GM23338 (cell line): Measurements from ENCODE around the gene FTCD. TPM values are rescaled to one million over a fixed set of nuclear protein-coding genes. Genes with fewer than 3 reads are reported as not detected.

Source experiments
- ATAC-seq: fragments of 200-7000 bp; cut with Tn5 transposase; 3 replicates; pipeline ENCODE4 v1.9.1; 2020
- DNase-seq: peaks from one replicate; pipeline ENCODE4 v3.0.0-alpha.2; 2015; ENCODE audit warnings: low spot score
- H2AFZ ChIP-seq: fragments of 200-600 bp; sonication (generic); 2 replicates; pipeline ENCODE4 v1.8.0; 2016; ENCODE audit warnings: antibody characterized with exemption, mild to moderate bottlenecking, moderate library complexity
- H3F3A ChIP-seq: fragments of 200-600 bp; sonication (generic); replicated peaks from 2 replicates; pipeline ENCODE4 v1.8.0; 2017; ENCODE audit warnings: antibody characterized with exemption, mixed run types, low read depth
- H3K27ac ChIP-seq: fragments of 200-600 bp; sonication (generic); 2 replicates; pipeline ENCODE4 v1.6.1; 2016; ENCODE audit warnings: low read depth
- H3K27me3 ChIP-seq: fragments of 200-600 bp; sonication (generic); 2 replicates; pipeline ENCODE4 v1.8.0; 2016; ENCODE audit warnings: mild to moderate bottlenecking, mixed run types, moderate library complexity; ENCODE audit not compliant: insufficient read depth
- H3K36me3 ChIP-seq: fragments of 200-600 bp; sonication (generic); 2 replicates; pipeline ENCODE4 v1.8.0; 2016; ENCODE audit warnings: mild to moderate bottlenecking; ENCODE audit not compliant: insufficient read depth
- H3K4me1 ChIP-seq: fragments of 200-600 bp; sonication (generic); 2 replicates; pipeline ENCODE4 v1.8.0; 2016; ENCODE audit warnings: mild to moderate bottlenecking, moderate library complexity; ENCODE audit not compliant: insufficient read depth
- H3K4me2 ChIP-seq: fragments of 200-600 bp; sonication (generic); 2 replicates; pipeline ENCODE4 v1.7.1; 2017; ENCODE audit warnings: mixed run types
- H3K4me3 ChIP-seq: fragments of 200-600 bp; sonication (generic); 2 replicates; pipeline ENCODE4 v1.6.1; 2016; ENCODE audit warnings: mixed run types
- H3K79me2 ChIP-seq: fragments of 200-600 bp; sonication (generic); replicated peaks from 2 replicates; pipeline ENCODE4 v1.8.0; 2017; ENCODE audit warnings: mild to moderate bottlenecking; ENCODE audit not compliant: insufficient read depth
- H3K9me2 ChIP-seq: fragments of 200-600 bp; sonication (generic); 2 replicates; pipeline ENCODE4 v1.8.0; 2017; ENCODE audit not compliant: insufficient read depth
- H4K20me1 ChIP-seq: fragments of 200-600 bp; sonication (generic); replicated peaks from 2 replicates; pipeline ENCODE4 v1.8.0; 2017; ENCODE audit warnings: mild to moderate bottlenecking; ENCODE audit not compliant: insufficient read depth
- H3K27ac Mint-ChIP-seq: 2 replicates; pipeline ENCODE4 v1.8.0; 2020; ENCODE audit warnings: inconsistent platforms, mild to moderate bottlenecking, moderate library complexity, mixed read lengths
- H3K27me3 Mint-ChIP-seq: 3 replicates; pipeline ENCODE4 v1.8.0; 2022; ENCODE audit warnings: low read depth, mild to moderate bottlenecking, moderate library complexity, mixed read lengths, inconsistent platforms; ENCODE audit not compliant: insufficient read depth, poor library complexity
- H3K36me3 Mint-ChIP-seq: 3 replicates; pipeline ENCODE4 v1.8.0; 2021; ENCODE audit warnings: low read depth, mild to moderate bottlenecking, inconsistent platforms, moderate library complexity, mixed read lengths
- H3K4me1 Mint-ChIP-seq: 3 replicates; pipeline ENCODE4 v1.8.0; 2020; ENCODE audit warnings: mild to moderate bottlenecking, inconsistent platforms, mixed read lengths
- H3K4me3 Mint-ChIP-seq: 3 replicates; pipeline ENCODE4 v1.8.0; 2021; ENCODE audit warnings: moderate library complexity, mild to moderate bottlenecking, inconsistent platforms, mixed read lengths
- H3K9me3 Mint-ChIP-seq: 3 replicates; pipeline ENCODE4 v1.8.0; 2020; ENCODE audit warnings: moderate library complexity, mild to moderate bottlenecking, inconsistent platforms, mixed read lengths
- CREB1 ChIP-seq: fragments of 250-450 bp; sonication (Bioruptor Pico); IDR thresholded peaks from 2 replicates; pipeline ENCODE4 v1.5.0; 2020; ENCODE audit warnings: low read depth, mild to moderate bottlenecking, moderate library complexity
- EZH2 ChIP-seq: fragments of 200-600 bp; sonication (generic); IDR thresholded peaks from one replicate; pipeline ENCODE4 v1.8.0; 2017; ENCODE audit warnings: antibody characterized with exemption, mild to moderate bottlenecking, low read depth; ENCODE audit not compliant: unreplicated experiment
- EZH2phosphoT487 ChIP-seq: fragments of 200-600 bp; sonication (generic); IDR thresholded peaks from one replicate; pipeline ENCODE4 v1.8.1; 2018; ENCODE audit warnings: antibody characterized with exemption; ENCODE audit not compliant: unreplicated experiment
- JUNB ChIP-seq: IDR thresholded peaks from one replicate; pipeline ENCODE4 v1.6.1; 2016; ENCODE audit warnings: antibody characterized with exemption; ENCODE audit not compliant: unreplicated experiment
- NANOG ChIP-seq: IDR thresholded peaks from 2 replicates; pipeline ENCODE4 v1.6.1; 2016; ENCODE audit warnings: antibody characterized with exemption, borderline replicate concordance
- POLR2AphosphoS5 ChIP-seq: IDR thresholded peaks from 2 replicates; pipeline ENCODE4 v1.6.1; 2016; ENCODE audit warnings: antibody characterized with exemption, low read depth
- STAT1 ChIP-seq: IDR thresholded peaks from one replicate; pipeline ENCODE4 v1.6.1; 2016; ENCODE audit warnings: antibody characterized with exemption; ENCODE audit not compliant: unreplicated experiment
- ZNF114 ChIP-seq: fragments of 250-450 bp; sonication (Bioruptor Pico); IDR thresholded peaks from 2 replicates; pipeline ENCODE4 v1.5.0; 2020; ENCODE audit warnings: mild to moderate bottlenecking, moderate library complexity
- ZNF331 ChIP-seq: fragments of 250-450 bp; sonication (Bioruptor Pico); IDR thresholded peaks from 2 replicates; pipeline ENCODE4 v1.5.0; 2020; ENCODE audit warnings: low read depth, mild to moderate bottlenecking, moderate library complexity
- polyA plus RNA-seq: library from polyadenylated mRNA; unstranded; fragments of >200 nt; fragmentation: Nextera tagmentation; extraction: Ambion mirVana; gene quantifications from 2 replicates; pipeline ENCODE4 v1.2.1, GENCODE V29; 2016
- total RNA-seq: library from RNA; depleted of rRNA; stranded (reverse); fragments of >200 nt; shearing (Covaris generic); gene quantifications from 2 replicates; pipeline ENCODE4 v1.2.3, GENCODE V29; 2014
- TF ChIP-seq, protein P1 (sequence below): fragments of 250-450 bp; sonication (Bioruptor Pico); IDR thresholded peaks from 2 replicates; pipeline ENCODE4 v1.5.0; 2020; ENCODE audit warnings: mild to moderate bottlenecking, moderate library complexity
- TF ChIP-seq, protein P2 (sequence below): IDR thresholded peaks from 2 replicates; pipeline ENCODE4 v1.6.1; 2016; ENCODE audit warnings: antibody characterized with exemption
- TF ChIP-seq, protein P3 (sequence below), 2 experiments: fragments of 200-600 bp in 1 of 2; sonication (generic) in 1 of 2; conservative IDR thresholded peaks; 2 replicates each; pipeline versions ENCODE4 v1.5.1 to v1.6.1; 2016 to 2017; ENCODE audit warnings: antibody characterized with exemption in 2 of 2, low read depth in 2 of 2, mild to moderate bottlenecking in 2 of 2, moderate library complexity in 1 of 2
- TF ChIP-seq, protein P4 (sequence below): IDR thresholded peaks from one replicate; pipeline ENCODE4 v1.6.1; 2018; ENCODE audit warnings: antibody characterized with exemption; ENCODE audit not compliant: unreplicated experiment

Gene FTCD
- total and polyA plus RNA-seq, 2 experiments from 2014 or later = 0.90 to 2.3 TPM

DNA sequence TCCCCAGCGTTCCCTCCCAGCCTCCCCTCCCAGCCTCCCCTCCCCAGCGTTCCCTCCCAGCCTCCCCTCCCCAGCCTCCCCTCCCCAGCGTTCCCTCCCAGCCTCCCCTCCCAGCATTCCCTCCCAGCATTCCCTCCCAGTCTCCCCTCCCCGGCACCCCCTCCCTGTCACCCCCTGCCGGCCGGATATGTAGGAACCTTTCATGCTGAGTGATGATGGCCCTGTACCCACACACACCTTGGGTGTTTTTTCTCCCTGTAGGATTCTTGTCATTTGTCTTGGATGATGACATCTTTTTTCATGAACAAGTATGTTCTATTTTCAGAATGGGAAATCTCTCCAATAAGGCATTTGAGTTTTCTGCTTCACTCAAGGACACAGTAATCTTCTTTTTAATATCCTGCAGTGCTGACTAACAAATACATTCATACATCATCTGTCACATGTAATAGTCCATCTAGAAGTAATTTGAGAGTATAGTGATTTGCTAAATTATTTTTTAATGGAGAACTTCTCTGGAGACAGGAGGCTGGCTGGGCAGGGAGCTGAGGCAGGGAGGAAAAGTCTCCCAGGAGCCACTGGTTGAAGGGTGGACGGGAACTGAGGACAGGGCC is 19.5 kb downstream of the FTCD start:
- no peak overlapping the region for H3K4me3 Mint-ChIP-seq
- Histone ChIP-seq H3F3A (no peaks in the 10 kb centered on the region), H3K27me3 (no peaks in the 10 kb centered on the region), H3K36me3 (no peaks in the 10 kb centered on the region), H3K9me2 (no peaks in the 10 kb centered on the region), H3K4me2 (no peak overlapping the region), H3K79me2 (no peaks in the 10 kb centered on the region), H3K4me3 (no peak overlapping the region), H2AFZ (no peak overlapping the region), H3K4me1 (no peaks in the 10 kb centered on the region), H3K27ac (no peak overlapping the region), H4K20me1 (no peaks in the 10 kb centered on the region)
- H3K4me1 Mint-ChIP-seq = peaks cover 3% of the 10 kb centered on the region; the same call in 1 of the 3 replicates
- TF ChIP-seq STAT1 (no peak), CREB1 (no peak), POLR2AphosphoS5 (no peak), EZH2phosphoT487 (no peak), JUNB (no peak), NANOG (no peak), EZH2 (no peak), ZNF331 (no peak), ZNF114 (CRISPR knock-in tag) (no peak)
- TF ChIP-seq, protein P1, sequence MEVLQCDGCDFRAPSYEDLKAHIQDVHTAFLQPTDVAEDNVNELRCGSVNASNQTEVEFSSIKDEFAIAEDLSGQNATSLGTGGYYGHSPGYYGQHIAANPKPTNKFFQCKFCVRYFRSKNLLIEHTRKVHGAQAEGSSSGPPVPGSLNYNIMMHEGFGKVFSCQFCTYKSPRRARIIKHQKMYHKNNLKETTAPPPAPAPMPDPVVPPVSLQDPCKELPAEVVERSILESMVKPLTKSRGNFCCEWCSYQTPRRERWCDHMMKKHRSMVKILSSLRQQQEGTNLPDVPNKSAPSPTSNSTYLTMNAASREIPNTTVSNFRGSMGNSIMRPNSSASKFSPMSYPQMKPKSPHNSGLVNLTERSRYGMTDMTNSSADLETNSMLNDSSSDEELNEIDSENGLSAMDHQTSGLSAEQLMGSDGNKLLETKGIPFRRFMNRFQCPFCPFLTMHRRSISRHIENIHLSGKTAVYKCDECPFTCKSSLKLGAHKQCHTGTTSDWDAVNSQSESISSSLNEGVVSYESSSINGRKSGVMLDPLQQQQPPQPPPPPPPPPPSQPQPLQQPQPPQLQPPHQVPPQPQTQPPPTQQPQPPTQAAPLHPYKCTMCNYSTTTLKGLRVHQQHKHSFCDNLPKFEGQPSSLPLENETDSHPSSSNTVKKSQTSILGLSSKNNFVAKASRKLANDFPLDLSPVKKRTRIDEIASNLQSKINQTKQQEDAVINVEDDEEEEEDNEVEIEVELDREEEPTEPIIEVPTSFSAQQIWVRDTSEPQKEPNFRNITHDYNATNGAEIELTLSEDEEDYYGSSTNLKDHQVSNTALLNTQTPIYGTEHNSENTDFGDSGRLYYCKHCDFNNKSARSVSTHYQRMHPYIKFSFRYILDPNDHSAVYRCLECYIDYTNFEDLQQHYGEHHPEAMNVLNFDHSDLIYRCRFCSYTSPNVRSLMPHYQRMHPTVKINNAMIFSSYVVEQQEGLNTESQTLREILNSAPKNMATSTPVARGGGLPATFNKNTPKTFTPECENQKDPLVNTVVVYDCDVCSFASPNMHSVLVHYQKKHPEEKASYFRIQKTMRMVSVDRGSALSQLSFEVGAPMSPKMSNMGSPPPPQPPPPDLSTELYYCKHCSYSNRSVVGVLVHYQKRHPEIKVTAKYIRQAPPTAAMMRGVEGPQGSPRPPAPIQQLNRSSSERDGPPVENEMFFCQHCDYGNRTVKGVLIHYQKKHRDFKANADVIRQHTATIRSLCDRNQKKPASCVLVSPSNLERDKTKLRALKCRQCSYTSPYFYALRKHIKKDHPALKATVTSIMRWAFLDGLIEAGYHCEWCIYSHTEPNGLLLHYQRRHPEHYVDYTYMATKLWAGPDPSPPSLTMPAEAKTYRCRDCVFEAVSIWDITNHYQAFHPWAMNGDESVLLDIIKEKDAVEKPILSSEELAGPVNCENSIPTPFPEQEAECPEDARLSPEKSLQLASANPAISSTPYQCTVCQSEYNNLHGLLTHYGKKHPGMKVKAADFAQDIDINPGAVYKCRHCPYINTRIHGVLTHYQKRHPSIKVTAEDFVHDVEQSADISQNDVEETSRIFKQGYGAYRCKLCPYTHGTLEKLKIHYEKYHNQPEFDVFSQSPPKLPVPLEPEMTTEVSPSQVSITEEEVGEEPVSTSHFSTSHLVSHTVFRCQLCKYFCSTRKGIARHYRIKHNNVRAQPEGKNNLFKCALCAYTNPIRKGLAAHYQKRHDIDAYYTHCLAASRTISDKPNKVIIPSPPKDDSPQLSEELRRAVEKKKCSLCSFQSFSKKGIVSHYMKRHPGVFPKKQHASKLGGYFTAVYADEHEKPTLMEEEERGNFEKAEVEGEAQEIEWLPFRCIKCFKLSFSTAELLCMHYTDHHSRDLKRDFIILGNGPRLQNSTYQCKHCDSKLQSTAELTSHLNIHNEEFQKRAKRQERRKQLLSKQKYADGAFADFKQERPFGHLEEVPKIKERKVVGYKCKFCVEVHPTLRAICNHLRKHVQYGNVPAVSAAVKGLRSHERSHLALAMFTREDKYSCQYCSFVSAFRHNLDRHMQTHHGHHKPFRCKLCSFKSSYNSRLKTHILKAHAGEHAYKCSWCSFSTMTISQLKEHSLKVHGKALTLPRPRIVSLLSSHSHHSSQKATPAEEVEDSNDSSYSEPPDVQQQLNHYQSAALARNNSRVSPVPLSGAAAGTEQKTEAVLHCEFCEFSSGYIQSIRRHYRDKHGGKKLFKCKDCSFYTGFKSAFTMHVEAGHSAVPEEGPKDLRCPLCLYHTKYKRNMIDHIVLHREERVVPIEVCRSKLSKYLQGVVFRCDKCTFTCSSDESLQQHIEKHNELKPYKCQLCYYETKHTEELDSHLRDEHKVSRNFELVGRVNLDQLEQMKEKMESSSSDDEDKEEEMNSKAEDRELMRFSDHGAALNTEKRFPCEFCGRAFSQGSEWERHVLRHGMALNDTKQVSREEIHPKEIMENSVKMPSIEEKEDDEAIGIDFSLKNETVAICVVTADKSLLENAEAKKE (CRISPR knock-in tag) = no peak
- TF ChIP-seq, protein P2, sequence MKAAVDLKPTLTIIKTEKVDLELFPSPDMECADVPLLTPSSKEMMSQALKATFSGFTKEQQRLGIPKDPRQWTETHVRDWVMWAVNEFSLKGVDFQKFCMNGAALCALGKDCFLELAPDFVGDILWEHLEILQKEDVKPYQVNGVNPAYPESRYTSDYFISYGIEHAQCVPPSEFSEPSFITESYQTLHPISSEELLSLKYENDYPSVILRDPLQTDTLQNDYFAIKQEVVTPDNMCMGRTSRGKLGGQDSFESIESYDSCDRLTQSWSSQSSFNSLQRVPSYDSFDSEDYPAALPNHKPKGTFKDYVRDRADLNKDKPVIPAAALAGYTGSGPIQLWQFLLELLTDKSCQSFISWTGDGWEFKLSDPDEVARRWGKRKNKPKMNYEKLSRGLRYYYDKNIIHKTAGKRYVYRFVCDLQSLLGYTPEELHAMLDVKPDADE = no peak
- TF ChIP-seq, protein P3, sequence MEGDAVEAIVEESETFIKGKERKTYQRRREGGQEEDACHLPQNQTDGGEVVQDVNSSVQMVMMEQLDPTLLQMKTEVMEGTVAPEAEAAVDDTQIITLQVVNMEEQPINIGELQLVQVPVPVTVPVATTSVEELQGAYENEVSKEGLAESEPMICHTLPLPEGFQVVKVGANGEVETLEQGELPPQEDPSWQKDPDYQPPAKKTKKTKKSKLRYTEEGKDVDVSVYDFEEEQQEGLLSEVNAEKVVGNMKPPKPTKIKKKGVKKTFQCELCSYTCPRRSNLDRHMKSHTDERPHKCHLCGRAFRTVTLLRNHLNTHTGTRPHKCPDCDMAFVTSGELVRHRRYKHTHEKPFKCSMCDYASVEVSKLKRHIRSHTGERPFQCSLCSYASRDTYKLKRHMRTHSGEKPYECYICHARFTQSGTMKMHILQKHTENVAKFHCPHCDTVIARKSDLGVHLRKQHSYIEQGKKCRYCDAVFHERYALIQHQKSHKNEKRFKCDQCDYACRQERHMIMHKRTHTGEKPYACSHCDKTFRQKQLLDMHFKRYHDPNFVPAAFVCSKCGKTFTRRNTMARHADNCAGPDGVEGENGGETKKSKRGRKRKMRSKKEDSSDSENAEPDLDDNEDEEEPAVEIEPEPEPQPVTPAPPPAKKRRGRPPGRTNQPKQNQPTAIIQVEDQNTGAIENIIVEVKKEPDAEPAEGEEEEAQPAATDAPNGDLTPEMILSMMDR (conservative IDR thresholded peaks at IDR 0.05; ENCODE audit: low read depth in 2 of 2) = no peak
- TF ChIP-seq, protein P4, sequence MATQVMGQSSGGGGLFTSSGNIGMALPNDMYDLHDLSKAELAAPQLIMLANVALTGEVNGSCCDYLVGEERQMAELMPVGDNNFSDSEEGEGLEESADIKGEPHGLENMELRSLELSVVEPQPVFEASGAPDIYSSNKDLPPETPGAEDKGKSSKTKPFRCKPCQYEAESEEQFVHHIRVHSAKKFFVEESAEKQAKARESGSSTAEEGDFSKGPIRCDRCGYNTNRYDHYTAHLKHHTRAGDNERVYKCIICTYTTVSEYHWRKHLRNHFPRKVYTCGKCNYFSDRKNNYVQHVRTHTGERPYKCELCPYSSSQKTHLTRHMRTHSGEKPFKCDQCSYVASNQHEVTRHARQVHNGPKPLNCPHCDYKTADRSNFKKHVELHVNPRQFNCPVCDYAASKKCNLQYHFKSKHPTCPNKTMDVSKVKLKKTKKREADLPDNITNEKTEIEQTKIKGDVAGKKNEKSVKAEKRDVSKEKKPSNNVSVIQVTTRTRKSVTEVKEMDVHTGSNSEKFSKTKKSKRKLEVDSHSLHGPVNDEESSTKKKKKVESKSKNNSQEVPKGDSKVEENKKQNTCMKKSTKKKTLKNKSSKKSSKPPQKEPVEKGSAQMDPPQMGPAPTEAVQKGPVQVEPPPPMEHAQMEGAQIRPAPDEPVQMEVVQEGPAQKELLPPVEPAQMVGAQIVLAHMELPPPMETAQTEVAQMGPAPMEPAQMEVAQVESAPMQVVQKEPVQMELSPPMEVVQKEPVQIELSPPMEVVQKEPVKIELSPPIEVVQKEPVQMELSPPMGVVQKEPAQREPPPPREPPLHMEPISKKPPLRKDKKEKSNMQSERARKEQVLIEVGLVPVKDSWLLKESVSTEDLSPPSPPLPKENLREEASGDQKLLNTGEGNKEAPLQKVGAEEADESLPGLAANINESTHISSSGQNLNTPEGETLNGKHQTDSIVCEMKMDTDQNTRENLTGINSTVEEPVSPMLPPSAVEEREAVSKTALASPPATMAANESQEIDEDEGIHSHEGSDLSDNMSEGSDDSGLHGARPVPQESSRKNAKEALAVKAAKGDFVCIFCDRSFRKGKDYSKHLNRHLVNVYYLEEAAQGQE = no peak
- H3K9me3 Mint-ChIP-seq = no peaks in the 10 kb centered on the region
- H3K27me3 Mint-ChIP-seq = peaks cover 2% of the 10 kb centered on the region
- no peak for DNase-seq
- no peaks in the 10 kb centered on the region; the same call in 1 of the 3 replicates for H3K36me3 Mint-ChIP-seq
- H3K27ac Mint-ChIP-seq = no peak overlapping the region
- no peak for ATAC-seq
